ENCODE results near the gene UFL1. TPM values are rescaled to one million over a fixed set of nuclear protein-coding genes. Genes with fewer than 3 reads are reported as not detected.

UFL1 gene
- total and polyA plus RNA-seq, 2 of the 8 experiments (the other 6 are each of a cell fraction or from before 2014, with no cell fraction given) = 2.2 to 10.2 TPM

- Histone ChIP-seq H4K8ac (ENCODE audit: extremely low read depth, insufficient read depth, low read length) (no peak overlapping the region), H3K9me3 (ENCODE audit: insufficient read depth in 2 of 2, low read depth in 1 of 2, low read length in 1 of 2) (peaks cover 10 to 11% of the 10 kb centered on the region in 2 experiments; a peak in 2 of 4 replicates), H3K4ac (replicated peaks; ENCODE audit: insufficient read length, low read depth, low read length) (no peak overlapping the region), H2BK120ac (replicated peaks; ENCODE audit: low read depth, low read length) (no peak overlapping the region), H3K4me2 (ENCODE audit: insufficient read depth in 1 of 2, low read depth in 2 of 2, low read length in 2 of 2) (no peak overlapping the region), H2AK5ac (ENCODE audit: low read depth, low read length) (no peak overlapping the region), H3K4me3 (ENCODE audit: extremely low read depth in 1 of 4, insufficient read depth in 2 of 4, low read depth in 3 of 4, low read length in 4 of 4) (no peak overlapping the region), H2BK12ac (ENCODE audit: low read depth, low read length) (no peak overlapping the region), H4K20me1 (replicated peaks in 1 of 2; ENCODE audit: control insufficient read depth in 1 of 2, insufficient read depth in 2 of 2, low read length in 2 of 2) (no peaks in the 10 kb centered on the region), H4K5ac (ENCODE audit: insufficient read length, low read depth, low read length) (no peak overlapping the region), H2BK5ac (ENCODE audit: low read depth, low read length) (no peak overlapping the region), H3K23ac (ENCODE audit: insufficient read length) (no peak overlapping the region), H3K18ac (ENCODE audit: extremely low read depth, low read length) (no peak overlapping the region), H3K36me3 (ENCODE audit: control insufficient read depth in 2 of 4, insufficient read depth in 4 of 4, low read length in 3 of 4) (no peaks in the 10 kb centered on the region), H2BK15ac (ENCODE audit: low read length) (no peak overlapping the region), H2BK20ac (ENCODE audit: low read length) (no peak overlapping the region), H3K9ac (replicated peaks in 1 of 4; ENCODE audit: extremely low read depth in 1 of 4, low read depth in 3 of 4, low read length in 3 of 4) (no peak overlapping the region), H3K27me3 (replicated peaks in 1 of 4; ENCODE audit: control insufficient read depth in 3 of 4, extremely low read depth in 1 of 4, insufficient read depth in 3 of 4, low read length in 3 of 4) (no peaks in the 10 kb centered on the region), H3K56ac (replicated peaks; ENCODE audit: insufficient read length, low read depth, low read length) (no peak overlapping the region), H2AFZ (ENCODE audit: low read length) (no peak overlapping the region), H3K23me2 (ENCODE audit: low read depth, low read length) (no peaks in the 10 kb centered on the region), H3K27ac (ENCODE audit: low read depth, low read length) (no peak overlapping the region), H3K14ac (ENCODE audit: insufficient read length) (no peak overlapping the region), H3K79me1 (ENCODE audit: low read depth, low read length) (no peaks in the 10 kb centered on the region), H3K4me1 (replicated peaks in 1 of 4; ENCODE audit: control insufficient read depth in 3 of 4, insufficient read depth in 4 of 4, low read length in 3 of 4) (no peaks in the 10 kb centered on the region), H4K91ac (replicated peaks; ENCODE audit: insufficient read length, low read length) (no peak overlapping the region), H3K79me2 (ENCODE audit: control insufficient read depth in 1 of 2, insufficient read depth in 2 of 2, low read length in 2 of 2) (no peaks in the 10 kb centered on the region)
- DNase-seq (ENCODE audit: low read depth in 1 of 2, low spot score in 2 of 2) (no peak), FAIRE-seq (no peak)
- ChIA-PET POLR2A (ENCODE audit: partially characterized antibody) (no interaction called here), CTCF (ENCODE audit: partially characterized antibody) (no interaction called here)
- TF ChIP-seq TCF12 (IDR thresholded peaks at IDR 0.05; ENCODE audit: low read depth, low read length) (no peak), TAF7 (optimal IDR thresholded peaks at IDR 0.05; ENCODE audit: borderline replicate concordance, low read depth, low read length) (no peak), PHF8 (conservative IDR thresholded peaks at IDR 0.05; ENCODE audit: low read depth, low read length) (no peak), HDAC2 (IDR thresholded peaks at IDR 0.05; ENCODE audit: borderline replicate concordance in 1 of 2, low read depth in 2 of 2, low read length in 2 of 2) (no peak), CHD2 (IDR thresholded peaks at IDR 0.05; ENCODE audit: low read length) (no peak), MAFK (IDR thresholded peaks at IDR 0.05; ENCODE audit: low read depth, low read length) (no peak), POLR2A (IDR thresholded peaks at IDR 0.05; ENCODE audit: control extremely low read depth in 1 of 2, low read depth in 2 of 2, low read length in 2 of 2) (no peak)
- WGBS, 2 experiments (ENCODE audit: extremely low coverage in 1 of 2, insufficient coverage in 1 of 2, insufficient read length in 1 of 2, insufficient replicate concordance in 2 of 2, low coverage in 1 of 2, low lambda C conversion rate in 2 of 2, missing lambda C conversion rate in 1 of 2) = 91% methylated on average over 5 of the region's 5 CpGs; no CpG with 5 or more reads in 1 of the 2 experiments
Measured at GRCh38 chr6:96499781-96500180, 21.8 kb upstream of the UFL1 start.

Data from H1 (cell line).